Measurements from ENCODE around the gene AHSG.
A peak's percentile ranks its signal among the peaks of the same experiment; 100 is the strongest.
"Not testable (repeated sequence)": the region's sequence is repeated elsewhere in the genome, so short reads cannot be mapped to it uniquely, and the experiment has no call there.

The AHSG gene, protein sequence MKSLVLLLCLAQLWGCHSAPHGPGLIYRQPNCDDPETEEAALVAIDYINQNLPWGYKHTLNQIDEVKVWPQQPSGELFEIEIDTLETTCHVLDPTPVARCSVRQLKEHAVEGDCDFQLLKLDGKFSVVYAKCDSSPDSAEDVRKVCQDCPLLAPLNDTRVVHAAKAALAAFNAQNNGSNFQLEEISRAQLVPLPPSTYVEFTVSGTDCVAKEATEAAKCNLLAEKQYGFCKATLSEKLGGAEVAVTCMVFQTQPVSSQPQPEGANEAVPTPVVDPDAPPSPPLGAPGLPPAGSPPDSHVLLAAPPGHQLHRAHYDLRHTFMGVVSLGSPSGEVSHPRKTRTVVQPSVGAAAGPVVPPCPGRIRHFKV

DNA sequence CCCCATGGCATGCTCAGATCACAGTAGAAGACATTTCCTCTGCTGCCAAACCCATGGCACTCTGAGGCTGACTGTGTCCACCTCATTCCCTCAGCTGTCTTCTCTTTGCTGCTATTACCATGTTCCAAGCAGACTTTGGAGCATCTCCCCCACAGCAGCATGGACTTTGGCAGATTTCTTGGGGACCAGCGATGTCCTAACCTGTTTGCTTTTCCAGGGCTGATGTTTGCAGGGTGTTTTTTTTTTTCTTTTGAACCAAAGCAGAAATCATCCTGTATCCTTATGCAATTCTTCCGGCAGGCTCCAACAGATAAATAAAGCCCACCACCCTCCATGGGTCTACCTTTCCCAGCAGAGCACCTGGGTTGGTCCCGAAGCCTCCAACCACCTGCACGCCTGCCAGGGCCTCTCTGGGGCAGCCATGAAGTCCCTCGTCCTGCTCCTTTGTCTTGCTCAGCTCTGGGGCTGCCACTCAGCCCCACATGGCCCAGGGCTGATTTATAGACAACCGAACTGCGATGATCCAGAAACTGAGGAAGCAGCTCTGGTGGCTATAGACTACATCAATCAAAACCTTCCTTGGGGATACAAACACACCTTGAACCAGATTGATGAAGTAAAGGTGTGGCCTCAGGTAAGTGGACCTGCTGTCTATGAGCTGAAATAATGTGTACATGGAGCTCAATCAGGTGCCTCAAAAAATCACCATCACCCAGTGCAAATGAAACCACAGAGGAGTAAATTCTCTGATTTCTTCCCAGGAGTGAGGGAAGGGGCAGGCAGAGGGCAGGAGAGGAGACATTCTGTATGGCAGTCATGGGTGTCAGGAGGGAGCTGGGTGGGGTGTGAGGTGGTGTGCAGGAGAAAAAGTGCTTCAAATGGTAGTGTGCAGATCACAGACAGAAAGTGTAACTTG lies at the start of gene AHSG:
Gene AHSG, plus strand, starts transcription at position 340 of the 916 bp plus-strand sequence. Its CDS starts 82 bp downstream, at position 422.
- in situ Hi-C loops (cut with HindIII; ENCODE audit: low pct_ligation_motif_present, low pct_unique_long_range_greater_than_20kb, low sequenced_read_pairs) = no loop called here

DNA sequence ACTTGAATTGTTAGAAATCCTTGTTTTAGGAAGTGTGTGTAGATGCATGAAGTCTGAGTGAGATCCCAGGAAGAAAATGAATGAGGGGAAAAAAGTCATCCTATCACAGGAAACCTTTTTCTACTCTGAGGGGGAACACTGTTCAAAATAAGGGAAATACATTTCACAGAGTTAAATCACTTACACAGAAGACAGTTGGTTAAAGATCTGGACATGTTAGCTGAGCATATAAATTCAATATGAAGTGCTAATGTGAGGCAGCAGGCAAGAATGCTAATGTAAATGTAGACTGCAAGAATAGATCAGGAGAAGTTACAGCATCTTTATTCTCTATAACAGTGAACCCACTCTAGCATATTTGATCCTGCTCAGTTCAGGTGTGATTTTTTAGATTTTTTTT lies 48.3 kb upstream of the AHSG start:
- no peak for DNase-seq
- in situ Hi-C loops (cut with HindIII; ENCODE audit: low pct_ligation_motif_present, low pct_unique_long_range_greater_than_20kb, low sequenced_read_pairs) = no loop called here

More for the DNA sequence above, at the start of gene AHSG:
- DNase-seq = no peak

DNA sequence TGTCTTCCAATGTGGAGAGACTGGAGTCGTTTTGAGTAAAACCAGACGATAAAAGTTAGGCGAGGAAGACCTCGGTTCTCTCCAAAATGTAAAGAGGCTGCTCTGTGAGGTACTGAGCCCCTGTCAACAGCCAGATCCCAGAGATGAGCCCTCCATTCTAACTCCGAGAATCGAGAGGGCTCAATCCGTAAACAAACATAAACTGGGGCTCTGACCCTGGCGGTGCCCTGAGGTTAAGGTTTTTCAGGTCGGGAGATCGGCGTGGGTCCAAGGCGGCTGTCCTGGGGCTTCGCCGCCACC lies 46.1 kb upstream of the AHSG start:
- no peak for DNase-seq
- in situ Hi-C loops (cut with HindIII; ENCODE audit: low pct_ligation_motif_present, low pct_unique_long_range_greater_than_20kb, low sequenced_read_pairs) = no loop called here

DNA sequence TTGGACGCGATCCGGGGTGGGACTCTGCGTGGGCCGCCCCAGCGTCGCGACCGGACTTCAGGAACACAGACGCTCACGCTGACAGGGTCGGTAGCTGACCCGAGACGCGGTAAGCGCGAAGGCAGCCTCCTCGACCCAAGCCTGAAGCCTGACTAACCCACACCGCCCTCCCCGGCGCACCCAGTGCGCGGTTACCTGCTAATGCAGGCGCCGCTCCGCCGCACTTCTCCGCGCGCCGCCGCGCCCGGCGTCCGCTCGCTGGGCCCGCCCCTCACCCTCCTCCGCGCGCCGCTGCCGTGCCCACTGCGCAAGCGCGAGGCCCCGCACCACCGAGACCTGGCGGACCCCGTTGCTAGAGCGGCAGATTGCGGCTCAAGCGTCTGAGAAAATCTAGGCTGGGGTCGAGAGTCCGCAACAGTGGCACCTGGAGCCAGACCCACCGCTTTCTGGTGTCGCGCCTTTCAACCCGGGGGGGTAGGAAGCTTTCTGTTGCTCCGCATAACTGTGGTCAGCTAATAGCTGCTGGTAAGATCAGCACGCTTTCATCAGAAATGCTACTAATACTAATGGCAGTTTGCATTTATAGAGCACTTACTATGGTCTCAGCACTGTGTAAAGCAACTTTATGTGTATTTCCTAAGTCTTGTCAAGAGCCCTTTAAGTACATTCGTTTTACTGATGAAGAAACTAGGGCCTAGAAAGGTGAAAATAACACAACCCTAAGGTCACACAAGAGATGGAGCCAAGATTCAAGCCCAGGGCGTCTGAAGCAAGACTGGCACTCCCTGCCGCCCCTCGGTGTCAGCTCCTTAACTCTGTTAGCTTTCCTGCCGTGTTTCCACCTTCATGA lies 45.6 kb upstream of the AHSG start, which contains the start of gene TBCCD1:
Gene TBCCD1, minus strand, starts transcription at position 268 of the 850 bp plus-strand sequence. CDS start 3,010 bp downstream, outside the sequence.
- in situ Hi-C loops (cut with HindIII; ENCODE audit: low pct_ligation_motif_present, low pct_unique_long_range_greater_than_20kb, low sequenced_read_pairs) = no loop called here
- DNase-seq = peak; percentile 80

DNA sequence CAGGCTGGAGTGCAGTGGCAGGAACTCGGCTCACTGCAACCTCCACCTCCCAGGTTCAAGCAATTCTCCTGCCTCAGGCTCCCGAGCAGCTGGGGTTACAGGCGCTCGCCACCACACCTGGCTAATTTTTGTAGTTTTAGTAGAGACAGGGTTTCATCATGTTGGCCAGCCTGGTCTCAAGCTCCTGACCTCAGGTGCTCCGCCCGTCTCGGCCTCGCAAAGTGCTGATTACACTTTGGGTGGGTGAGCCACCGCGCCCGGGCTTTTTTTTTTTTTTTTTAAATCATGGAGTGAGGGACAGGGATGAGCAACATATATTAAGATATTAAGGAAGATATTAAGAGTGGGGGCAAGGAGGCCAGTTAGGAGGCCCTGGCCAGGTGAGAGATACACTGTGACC lies 43.5 kb upstream of the AHSG start:
- in situ Hi-C loops (cut with HindIII; ENCODE audit: low pct_ligation_motif_present, low pct_unique_long_range_greater_than_20kb, low sequenced_read_pairs); DNase-seq: not testable (repeated sequence)

DNA sequence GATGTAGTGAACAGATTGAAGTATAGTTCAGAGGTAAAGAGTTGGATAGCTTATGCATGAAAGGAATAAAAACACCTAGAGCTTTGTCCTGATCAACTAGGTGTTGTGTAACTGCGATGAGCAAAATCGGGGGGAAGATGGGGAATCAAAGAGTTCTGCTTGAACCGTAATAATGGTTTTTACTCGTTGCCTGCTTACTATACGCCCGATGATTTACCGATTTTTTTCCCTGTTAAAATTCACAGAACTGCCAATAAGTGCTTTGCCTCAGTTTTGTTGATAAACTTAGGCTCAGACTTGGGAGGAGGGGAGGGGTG lies 43.1 kb upstream of the AHSG start:
- no peak for DNase-seq
- in situ Hi-C loops (cut with HindIII; ENCODE audit: low pct_ligation_motif_present, low pct_unique_long_range_greater_than_20kb, low sequenced_read_pairs) = no loop called here

DNA sequence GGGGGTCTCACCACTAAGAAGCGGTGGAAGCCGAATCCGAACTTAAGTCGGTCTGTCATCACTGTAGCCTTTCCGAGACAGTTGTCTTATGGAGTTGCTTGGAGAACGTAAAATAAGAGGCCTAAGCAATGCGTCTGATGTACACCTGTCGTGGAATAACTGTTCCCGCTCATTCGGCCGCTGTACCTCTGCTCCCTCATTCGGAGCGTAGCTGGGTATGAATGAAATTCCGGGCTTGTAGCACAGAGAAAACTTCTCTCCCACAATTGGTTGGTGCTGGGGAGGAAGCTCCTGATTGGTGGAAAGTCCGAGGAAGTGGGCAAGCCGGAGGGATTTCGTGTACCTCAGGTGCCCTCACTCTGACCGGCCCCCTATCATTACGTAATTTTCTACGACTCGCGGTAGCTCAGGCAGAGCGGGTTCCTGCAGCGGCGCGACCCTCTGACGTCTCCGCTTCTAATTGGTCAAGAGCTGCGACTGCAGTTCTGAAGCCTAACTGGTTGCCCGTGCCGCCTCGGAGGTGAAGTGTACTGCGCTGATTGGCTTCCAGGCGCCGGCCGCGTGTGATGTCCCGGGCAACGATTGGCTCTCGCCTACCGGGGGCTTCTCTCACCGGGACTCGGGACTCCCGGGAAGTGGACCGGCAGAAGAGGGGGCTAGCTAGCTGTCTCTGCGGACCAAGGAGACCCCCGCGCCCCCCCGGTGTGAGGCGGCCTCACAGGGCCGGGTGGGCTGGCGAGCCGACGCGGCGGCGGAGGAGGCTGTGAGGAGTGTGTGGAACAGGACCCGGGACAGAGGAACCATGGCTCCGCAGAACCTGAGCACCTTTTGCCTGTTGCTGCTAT lies 42.5 kb upstream of the AHSG start, which contains the start of gene DNAJB11:
Gene DNAJB11, plus strand, starts transcription at position 625 of the 845 bp plus-strand sequence. Its CDS starts 178 bp downstream, at position 803.
- in situ Hi-C loops (cut with HindIII; ENCODE audit: low pct_ligation_motif_present, low pct_unique_long_range_greater_than_20kb, low sequenced_read_pairs) = no loop called here
- DNase-seq = peak; percentile 99

DNA sequence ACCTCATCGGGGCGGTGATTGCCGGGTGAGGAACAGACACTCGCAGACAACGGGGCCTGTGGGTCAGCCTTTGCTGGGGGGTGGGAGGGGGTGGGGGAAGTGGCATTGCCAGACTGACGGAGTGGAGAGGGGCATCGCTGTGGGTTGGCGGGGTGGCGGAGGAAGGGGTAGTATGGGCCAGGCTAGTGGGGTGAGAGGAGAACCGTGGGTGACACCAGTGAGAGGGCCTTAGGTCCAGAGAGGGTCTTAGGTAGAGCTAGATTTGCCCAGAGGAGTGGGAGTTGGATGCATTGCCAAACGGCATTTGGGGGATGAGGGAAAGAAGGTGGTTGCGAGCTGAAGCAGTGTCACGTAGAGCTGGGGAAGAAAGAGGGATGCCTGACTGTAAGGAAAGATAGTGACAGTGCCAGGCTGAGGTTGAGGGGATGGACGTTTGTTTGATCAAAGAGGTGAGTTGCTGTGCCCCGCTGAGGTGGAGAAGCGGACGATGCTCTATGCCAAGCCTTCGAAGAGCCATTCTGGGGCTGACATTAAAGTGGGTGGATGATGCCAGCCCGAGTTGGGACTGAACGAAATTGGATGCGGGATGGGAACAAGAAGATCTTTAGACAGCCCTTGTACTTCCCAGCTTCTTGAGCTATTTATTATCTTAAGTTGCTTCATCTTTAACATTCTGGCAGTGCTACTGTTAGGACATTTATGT lies 41.8 kb upstream of the AHSG start:
- in situ Hi-C loops (cut with HindIII; ENCODE audit: low pct_ligation_motif_present, low pct_unique_long_range_greater_than_20kb, low sequenced_read_pairs) = no loop called here

DNA sequence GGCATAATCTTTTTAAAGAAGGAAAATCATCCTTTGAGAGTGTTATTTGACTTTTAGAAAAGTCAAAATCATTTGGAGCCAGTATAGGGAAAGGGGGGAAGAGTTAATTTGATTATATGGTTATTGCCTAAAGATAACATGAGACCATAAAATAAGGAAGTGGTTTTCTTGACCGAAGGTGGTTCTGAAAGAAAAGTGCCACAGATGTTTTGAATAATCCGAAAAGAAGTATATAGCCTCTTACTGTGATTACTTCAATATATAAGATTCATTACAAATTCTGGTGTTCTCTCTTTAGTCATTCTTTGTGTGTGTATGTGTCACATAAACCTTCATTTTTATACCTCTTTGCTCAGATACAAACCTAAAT lies 41.2 kb upstream of the AHSG start:
- no peak for DNase-seq
- in situ Hi-C loops (cut with HindIII; ENCODE audit: low pct_ligation_motif_present, low pct_unique_long_range_greater_than_20kb, low sequenced_read_pairs) = no loop called here

More for the DNA sequence above, 41.8 kb upstream of the AHSG start:
- no peak for DNase-seq

DNA sequence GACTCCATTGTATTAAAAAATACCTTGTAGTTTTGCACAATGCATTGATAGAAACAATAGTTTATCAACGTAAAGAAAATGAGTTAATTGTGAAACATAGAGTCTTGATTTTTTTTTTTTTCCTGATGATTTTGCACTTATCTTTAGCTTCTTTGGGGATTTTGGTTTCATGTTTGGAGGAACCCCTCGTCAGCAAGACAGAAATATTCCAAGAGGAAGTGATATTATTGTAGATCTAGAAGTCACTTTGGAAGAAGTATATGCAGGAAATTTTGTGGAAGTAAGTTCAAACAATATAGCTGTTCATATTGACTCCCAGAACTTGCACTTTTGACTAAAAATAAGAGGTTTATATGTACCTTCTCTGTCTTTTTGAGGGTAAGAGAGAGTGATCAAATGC lies 35.3 kb upstream of the AHSG start:
- DNase-seq = no peak
- in situ Hi-C loops (cut with HindIII; ENCODE audit: low pct_ligation_motif_present, low pct_unique_long_range_greater_than_20kb, low sequenced_read_pairs) = no loop called here

DNA sequence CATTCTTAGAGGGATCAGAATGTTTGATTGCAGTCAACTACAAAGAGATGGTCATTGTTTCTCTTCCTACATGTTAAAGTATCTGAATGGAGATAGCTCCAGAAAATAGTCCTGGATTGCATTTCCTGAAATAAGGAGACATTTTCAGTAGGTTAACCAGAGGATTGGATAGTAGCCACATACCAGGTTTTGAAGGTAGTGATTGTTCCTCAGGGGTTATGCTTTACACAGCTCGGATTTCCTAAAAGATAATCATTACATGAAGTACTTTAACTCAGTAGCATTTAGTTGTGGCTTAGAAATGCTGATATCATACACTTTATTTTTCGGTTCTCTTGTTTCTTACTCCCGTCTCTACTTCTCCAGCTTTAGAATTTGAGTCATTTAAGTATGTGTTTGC lies 32.1 kb upstream of the AHSG start:
- no peak for DNase-seq
- in situ Hi-C loops (cut with HindIII; ENCODE audit: low pct_ligation_motif_present, low pct_unique_long_range_greater_than_20kb, low sequenced_read_pairs) = no loop called here

DNA sequence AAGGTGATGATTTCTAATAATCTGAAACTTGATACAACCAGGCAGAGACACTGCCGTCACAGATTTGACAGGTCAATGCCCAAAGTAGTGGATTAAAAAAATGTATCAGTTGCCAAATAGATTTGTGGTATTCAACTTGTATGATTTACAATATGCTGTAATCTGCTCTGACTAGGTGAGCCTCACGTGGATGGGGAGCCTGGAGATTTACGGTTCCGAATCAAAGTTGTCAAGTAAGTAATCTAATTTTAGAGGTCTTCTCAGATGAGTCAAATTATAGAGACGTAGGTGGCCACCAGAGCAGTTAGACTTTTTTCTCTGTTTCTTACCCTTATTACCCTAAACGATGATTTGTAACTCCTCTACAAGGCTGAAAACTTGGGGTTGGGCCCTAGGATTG lies 30.3 kb upstream of the AHSG start:
- in situ Hi-C loops (cut with HindIII; ENCODE audit: low pct_ligation_motif_present, low pct_unique_long_range_greater_than_20kb, low sequenced_read_pairs) = no loop called here
- no peak for DNase-seq

DNA sequence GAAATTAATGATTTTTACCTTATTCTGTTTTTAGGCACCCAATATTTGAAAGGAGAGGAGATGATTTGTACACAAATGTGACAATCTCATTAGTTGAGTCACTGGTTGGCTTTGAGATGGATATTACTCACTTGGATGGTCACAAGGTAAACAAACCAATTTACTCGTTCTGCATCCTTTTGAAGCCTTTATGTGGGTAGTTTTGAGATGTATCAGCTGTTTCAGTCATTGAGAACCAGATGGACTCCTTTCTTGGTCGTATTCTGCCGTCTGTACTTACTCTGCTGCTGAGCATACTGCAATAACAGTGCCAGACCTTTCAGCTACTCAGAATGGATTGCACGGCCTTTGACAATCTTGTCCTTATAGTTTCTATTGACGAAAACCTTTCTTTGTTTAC lies 29.0 kb upstream of the AHSG start:
- DNase-seq = no peak

DNA sequence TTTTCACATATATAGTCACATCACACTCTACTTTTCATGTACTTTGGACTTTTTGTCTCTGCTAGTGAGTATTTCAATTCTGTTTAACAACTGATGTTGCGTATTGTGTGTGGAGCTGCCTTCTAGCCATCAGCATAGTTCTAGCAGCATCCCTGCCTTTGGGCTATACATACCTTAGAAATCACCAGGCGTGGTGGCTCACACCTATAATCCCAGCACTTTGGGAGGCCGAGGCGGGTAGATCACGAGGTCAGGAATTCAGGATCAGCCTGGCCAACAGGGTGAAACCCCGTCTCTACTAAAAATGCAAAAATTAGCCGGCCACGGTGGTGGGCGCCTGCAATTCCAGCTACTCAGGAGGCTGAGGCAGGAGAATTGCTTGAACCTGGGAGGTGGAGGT lies 26.6 kb upstream of the AHSG start:
- DNase-seq; in situ Hi-C loops (cut with HindIII; ENCODE audit: low pct_ligation_motif_present, low pct_unique_long_range_greater_than_20kb, low sequenced_read_pairs): not testable (repeated sequence)

More for the DNA sequence above, 29.0 kb upstream of the AHSG start:
- in situ Hi-C loops (cut with HindIII; ENCODE audit: low pct_ligation_motif_present, low pct_unique_long_range_greater_than_20kb, low sequenced_read_pairs) = no loop called here

DNA sequence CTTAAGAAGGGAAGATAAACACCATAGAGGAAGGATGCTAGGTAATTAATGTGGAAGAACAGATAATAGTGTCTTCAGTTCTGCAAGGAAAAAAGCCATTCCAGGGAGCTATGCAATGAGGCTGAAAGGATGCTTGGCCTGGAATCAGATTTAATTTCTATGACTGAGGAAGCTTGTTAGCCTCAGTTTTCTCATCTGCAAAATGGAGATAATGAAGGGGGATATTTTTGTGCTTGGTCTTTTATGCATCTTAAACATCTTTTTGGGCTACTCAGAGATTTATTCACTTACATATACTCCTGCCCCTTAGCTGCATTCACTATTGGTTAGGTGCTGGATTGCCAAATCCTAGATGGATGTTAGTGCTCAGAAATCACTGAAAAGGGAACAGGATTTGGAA lies 25.7 kb upstream of the AHSG start:
- in situ Hi-C loops (cut with HindIII; ENCODE audit: low pct_ligation_motif_present, low pct_unique_long_range_greater_than_20kb, low sequenced_read_pairs) = no loop called here
- DNase-seq = no peak

DNA sequence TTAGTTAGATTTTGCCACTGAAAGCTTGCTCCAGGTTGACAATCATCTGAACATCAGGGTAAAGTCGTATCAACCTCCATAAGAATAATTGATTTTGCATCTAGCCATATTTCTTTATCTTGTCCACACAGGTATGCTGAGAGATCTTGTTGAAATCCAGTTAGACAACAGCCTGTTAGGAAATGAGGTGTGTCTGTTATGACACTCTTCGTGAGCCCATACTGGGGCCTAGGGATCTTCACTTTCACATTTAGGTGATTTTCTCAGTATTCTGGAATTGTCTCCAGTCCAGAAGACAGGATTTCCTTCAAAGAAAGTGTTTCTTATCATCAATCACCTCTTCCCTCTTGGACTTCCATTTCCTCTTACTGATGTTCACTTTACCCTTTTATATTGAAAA lies 24.2 kb upstream of the AHSG start:
- no peak for DNase-seq
- in situ Hi-C loops (cut with HindIII; ENCODE audit: low pct_ligation_motif_present, low pct_unique_long_range_greater_than_20kb, low sequenced_read_pairs) = no loop called here

DNA sequence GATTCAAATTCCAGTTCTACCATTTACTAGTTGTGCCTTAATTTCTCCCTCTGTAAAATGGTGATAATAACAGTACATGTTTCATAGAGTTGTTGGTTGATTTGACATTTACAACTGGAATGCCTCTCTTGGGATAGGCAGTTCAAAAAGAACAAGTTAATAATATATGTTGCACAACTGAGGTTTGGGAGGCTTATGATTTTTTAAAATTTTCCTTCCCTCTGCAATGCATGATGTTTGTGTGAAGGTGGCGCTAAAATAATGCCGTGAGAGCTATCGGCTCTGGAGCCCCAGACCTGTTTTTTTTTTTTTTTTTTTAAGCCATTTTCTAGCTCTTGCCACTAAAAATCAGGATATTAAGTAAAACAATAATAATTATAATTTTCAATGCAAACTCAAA lies 23.7 kb upstream of the AHSG start:
- in situ Hi-C loops (cut with HindIII; ENCODE audit: low pct_ligation_motif_present, low pct_unique_long_range_greater_than_20kb, low sequenced_read_pairs) = no loop called here
- DNase-seq = peak; percentile 60
